Measurements from ENCODE around the gene EPB41L1.

EPB41L1 gene

GRCh38 chr20:36228770-36229169, 74.2 kb downstream of the EPB41L1 start:
- Histone ChIP-seq H3K36me3 (ENCODE audit: control insufficient read depth in 2 of 2, insufficient read depth in 2 of 2, low read length in 2 of 2) (peaks cover 0 to 20% of the 10 kb centered on the region in 2 donors), H3K27me3 (ENCODE audit: control insufficient read depth in 1 of 2, insufficient read depth in 2 of 2, low read length in 2 of 2) (no peaks in the 10 kb centered on the region), H3K9ac (ENCODE audit: low read length in 2 of 2) (no peak overlapping the region), H3K9me3 (ENCODE audit: control insufficient read depth in 2 of 2, low read length in 2 of 2) (no peaks in the 10 kb centered on the region), H3K4me1 (ENCODE audit: control insufficient read depth, insufficient read depth, low read length) (no peaks in the 10 kb centered on the region), H3K4me3 (ENCODE audit: low read length in 2 of 2) (no peak overlapping the region), H3K27ac (ENCODE audit: low read length) (no peak overlapping the region)

- H3K9ac ChIP-seq (ENCODE audit: low read length in 2 of 2) = no peak overlapping the region
- peaks cover 0 to 19% of the 10 kb centered on the region in 2 donors for H3K36me3 ChIP-seq (ENCODE audit: control insufficient read depth in 2 of 2, insufficient read depth in 2 of 2, low read length in 2 of 2)
- H3K27ac ChIP-seq (ENCODE audit: low read length) = no peak overlapping the region
- no peak overlapping the region for H3K4me3 ChIP-seq (ENCODE audit: low read length in 2 of 2)
- no peaks in the 10 kb centered on the region for H3K9me3 ChIP-seq (ENCODE audit: control insufficient read depth in 2 of 2, low read length in 2 of 2)
- no peaks in the 10 kb centered on the region for H3K27me3 ChIP-seq (ENCODE audit: control insufficient read depth in 1 of 2, insufficient read depth in 2 of 2, low read length in 2 of 2)
- no peaks in the 10 kb centered on the region for H3K4me1 ChIP-seq (ENCODE audit: control insufficient read depth, insufficient read depth, low read length)
These were observed 75.5 kb downstream of the EPB41L1 start for GRCh38 chr20:36230019-36230418.

- peaks cover 5% of the 10 kb centered on the region for H3K4me1 ChIP-seq (ENCODE audit: control insufficient read depth, insufficient read depth, low read length)
- H3K27me3 ChIP-seq (ENCODE audit: control insufficient read depth in 1 of 2, insufficient read depth in 2 of 2, low read length in 2 of 2) = no peaks in the 10 kb centered on the region
- H3K4me3 ChIP-seq (ENCODE audit: low read length in 2 of 2) = no peak overlapping the region
- no peak overlapping the region for H3K27ac ChIP-seq (ENCODE audit: low read length)
- no peaks in the 10 kb centered on the region for H3K9me3 ChIP-seq (ENCODE audit: control insufficient read depth in 2 of 2, low read length in 2 of 2)
- peaks cover 0 to 13% of the 10 kb centered on the region in 2 donors for H3K36me3 ChIP-seq (ENCODE audit: control insufficient read depth in 2 of 2, insufficient read depth in 2 of 2, low read length in 2 of 2)
- H3K9ac ChIP-seq (ENCODE audit: low read length in 2 of 2) = no peak overlapping the region
These were observed 76.8 kb downstream of the EPB41L1 start for GRCh38 chr20:36231331-36231730.

- H3K9ac ChIP-seq (ENCODE audit: low read length in 2 of 2) = no peak overlapping the region
- no peaks in the 10 kb centered on the region for H3K9me3 ChIP-seq (ENCODE audit: control insufficient read depth in 2 of 2, low read length in 2 of 2)
- H3K27ac ChIP-seq (ENCODE audit: low read length) = no peak overlapping the region
- peaks cover 13% of the 10 kb centered on the region for H3K4me1 ChIP-seq (ENCODE audit: control insufficient read depth, insufficient read depth, low read length)
- no peak overlapping the region for H3K4me3 ChIP-seq (ENCODE audit: low read length in 2 of 2)
- H3K36me3 ChIP-seq (ENCODE audit: control insufficient read depth in 2 of 2, insufficient read depth in 2 of 2, low read length in 2 of 2) = peaks cover 0 to 4% of the 10 kb centered on the region in 2 donors
- H3K27me3 ChIP-seq (ENCODE audit: control insufficient read depth in 1 of 2, insufficient read depth in 2 of 2, low read length in 2 of 2) = no peaks in the 10 kb centered on the region
These were observed 80.3 kb downstream of the EPB41L1 start for GRCh38 chr20:36234771-36235320.

GRCh38 chr20:36235892-36236785, 81.6 kb downstream of the EPB41L1 start, which contains the start of gene AAR2:
TSS of gene AAR2 (plus strand) at chr20:36236478. CDS start at chr20:36239869, 3,391 bp downstream.
- Histone ChIP-seq H3K36me3 (ENCODE audit: control insufficient read depth in 2 of 2, insufficient read depth in 2 of 2, low read length in 2 of 2) (peaks cover 7 to 12% of the 10 kb centered on the region in 2 donors), H3K9ac (ENCODE audit: low read length in 2 of 2) (peak within 1 kb of the TSS; percentile 81 to 96), H3K4me3 (ENCODE audit: low read length in 2 of 2) (peak within 1 kb of the TSS; percentile 80 to 96), H3K27ac (ENCODE audit: low read length) (peak within 1 kb of the TSS; percentile 70), H3K4me1 (ENCODE audit: control insufficient read depth, insufficient read depth, low read length) (peaks cover 13% of the 10 kb centered on the region), H3K27me3 (ENCODE audit: control insufficient read depth in 1 of 2, insufficient read depth in 2 of 2, low read length in 2 of 2) (no peaks in the 10 kb centered on the region), H3K9me3 (ENCODE audit: control insufficient read depth in 2 of 2, low read length in 2 of 2) (no peaks in the 10 kb centered on the region)

- no peaks in the 10 kb centered on the region for H3K9me3 ChIP-seq (ENCODE audit: control insufficient read depth in 2 of 2, low read length in 2 of 2)
- peak overlapping the region; percentile 80 to 96 for H3K4me3 ChIP-seq (ENCODE audit: low read length in 2 of 2)
- H3K27me3 ChIP-seq (ENCODE audit: control insufficient read depth in 1 of 2, insufficient read depth in 2 of 2, low read length in 2 of 2) = no peaks in the 10 kb centered on the region
- peak overlapping the region; percentile 70 for H3K27ac ChIP-seq (ENCODE audit: low read length)
- H3K4me1 ChIP-seq (ENCODE audit: control insufficient read depth, insufficient read depth, low read length) = peaks cover 13% of the 10 kb centered on the region
- peak overlapping the region; percentile 81 to 96 for H3K9ac ChIP-seq (ENCODE audit: low read length in 2 of 2)
- H3K36me3 ChIP-seq (ENCODE audit: control insufficient read depth in 2 of 2, insufficient read depth in 2 of 2, low read length in 2 of 2) = peaks cover 7 to 12% of the 10 kb centered on the region in 2 donors
These were observed 82.2 kb downstream of the EPB41L1 start for GRCh38 chr20:36236786-36237121.

- peak overlapping the region; percentile 81 to 96 for H3K9ac ChIP-seq (ENCODE audit: low read length in 2 of 2)
These were observed 82.9 kb downstream of the EPB41L1 start for GRCh38 chr20:36237477-36237876.

GRCh38 chr20:36238153-36238552, 83.6 kb downstream of the EPB41L1 start:
- Histone ChIP-seq H3K9ac (ENCODE audit: low read length in 2 of 2) (no peak overlapping the region), H3K4me1 (ENCODE audit: control insufficient read depth, insufficient read depth, low read length) (peaks cover 13% of the 10 kb centered on the region), H3K4me3 (ENCODE audit: low read length in 2 of 2) (no peak overlapping the region), H3K27ac (ENCODE audit: low read length) (no peak overlapping the region), H3K9me3 (ENCODE audit: control insufficient read depth in 2 of 2, low read length in 2 of 2) (no peaks in the 10 kb centered on the region), H3K36me3 (ENCODE audit: control insufficient read depth in 2 of 2, insufficient read depth in 2 of 2, low read length in 2 of 2) (peaks cover 7 to 15% of the 10 kb centered on the region in 2 donors), H3K27me3 (ENCODE audit: control insufficient read depth in 1 of 2, insufficient read depth in 2 of 2, low read length in 2 of 2) (no peaks in the 10 kb centered on the region)

More at GRCh38 chr20:36237477-36237876, 82.9 kb downstream of the EPB41L1 start:
- peaks cover 7 to 12% of the 10 kb centered on the region in 2 donors for H3K36me3 ChIP-seq (ENCODE audit: control insufficient read depth in 2 of 2, insufficient read depth in 2 of 2, low read length in 2 of 2)
- no peak overlapping the region for H3K27ac ChIP-seq (ENCODE audit: low read length)
- no peaks in the 10 kb centered on the region for H3K27me3 ChIP-seq (ENCODE audit: control insufficient read depth in 1 of 2, insufficient read depth in 2 of 2, low read length in 2 of 2)
- H3K4me3 ChIP-seq (ENCODE audit: low read length in 2 of 2) = peak overlapping the region; percentile 80 to 96
- no peaks in the 10 kb centered on the region for H3K9me3 ChIP-seq (ENCODE audit: control insufficient read depth in 2 of 2, low read length in 2 of 2)
- peaks cover 13% of the 10 kb centered on the region for H3K4me1 ChIP-seq (ENCODE audit: control insufficient read depth, insufficient read depth, low read length)

GRCh38 chr20:36238760-36239159, 84.2 kb downstream of the EPB41L1 start:
- Histone ChIP-seq H3K9ac (ENCODE audit: low read length in 2 of 2) (no peak overlapping the region), H3K27ac (ENCODE audit: low read length) (no peak overlapping the region), H3K9me3 (ENCODE audit: control insufficient read depth in 2 of 2, low read length in 2 of 2) (no peaks in the 10 kb centered on the region), H3K27me3 (ENCODE audit: control insufficient read depth in 1 of 2, insufficient read depth in 2 of 2, low read length in 2 of 2) (no peaks in the 10 kb centered on the region), H3K4me3 (ENCODE audit: low read length in 2 of 2) (no peak overlapping the region), H3K36me3 (ENCODE audit: control insufficient read depth in 2 of 2, insufficient read depth in 2 of 2, low read length in 2 of 2) (peaks cover 13 to 20% of the 10 kb centered on the region in 2 donors), H3K4me1 (ENCODE audit: control insufficient read depth, insufficient read depth, low read length) (peaks cover 13% of the 10 kb centered on the region)

GRCh38 chr20:36240076-36240475, 85.5 kb downstream of the EPB41L1 start:
- no peak overlapping the region for H3K9ac ChIP-seq (ENCODE audit: low read length in 2 of 2)
- peaks cover 27 to 33% of the 10 kb centered on the region in 2 donors for H3K36me3 ChIP-seq (ENCODE audit: control insufficient read depth in 2 of 2, insufficient read depth in 2 of 2, low read length in 2 of 2)
- H3K9me3 ChIP-seq (ENCODE audit: control insufficient read depth in 2 of 2, low read length in 2 of 2) = no peaks in the 10 kb centered on the region
- H3K4me1 ChIP-seq (ENCODE audit: control insufficient read depth, insufficient read depth, low read length) = peaks cover 13% of the 10 kb centered on the region
- no peaks in the 10 kb centered on the region for H3K27me3 ChIP-seq (ENCODE audit: control insufficient read depth in 1 of 2, insufficient read depth in 2 of 2, low read length in 2 of 2)
- no peak overlapping the region for H3K4me3 ChIP-seq (ENCODE audit: low read length in 2 of 2)
- no peak overlapping the region for H3K27ac ChIP-seq (ENCODE audit: low read length)

GRCh38 chr20:36241678-36242077, 87.1 kb downstream of the EPB41L1 start:
- peaks cover 8% of the 10 kb centered on the region for H3K4me1 ChIP-seq (ENCODE audit: control insufficient read depth, insufficient read depth, low read length)
- no peak overlapping the region for H3K9ac ChIP-seq (ENCODE audit: low read length in 2 of 2)
- H3K9me3 ChIP-seq (ENCODE audit: control insufficient read depth in 2 of 2, low read length in 2 of 2) = no peaks in the 10 kb centered on the region
- H3K27me3 ChIP-seq (ENCODE audit: control insufficient read depth in 1 of 2, insufficient read depth in 2 of 2, low read length in 2 of 2) = no peaks in the 10 kb centered on the region
- H3K36me3 ChIP-seq (ENCODE audit: control insufficient read depth in 2 of 2, insufficient read depth in 2 of 2, low read length in 2 of 2) = peaks cover 43 to 49% of the 10 kb centered on the region in 2 donors
- no peak overlapping the region for H3K27ac ChIP-seq (ENCODE audit: low read length)
- H3K4me3 ChIP-seq (ENCODE audit: low read length in 2 of 2) = no peak overlapping the region
